HepG2 (cell line): Measurements from ENCODE around the gene PIK3CG. TPM values are rescaled to one million over a fixed set of nuclear protein-coding genes. Genes with fewer than 3 reads are reported as not detected.

Source experiments
- ATAC-seq: fragments of 200-7000 bp; cut with Tn5 transposase; 3 replicates; pipeline ENCODE4 v1.9.1; 2020; ENCODE audit warnings: mild to moderate bottlenecking, moderate library complexity
- BruUV-seq: library from RNA; stranded (reverse); fragments of 400-500 nt; replicated peaks from 2 replicates; lab custom pipeline; 2021; lab: Mats Ljungman, UMichigan
- CTCF ChIA-PET: fragments of 300-600 bp; formaldehyde crosslinking; extraction: SDS; loops from one replicate; lab custom pipeline; 2021; ENCODE audit warnings: low total read pairs, inconsistent platforms, low intra/inter-chr PET ratio; lab: Yijun Ruan, JAX
- POLR2A ChIA-PET: fragments of 350-600 bp; sonication (Branson Sonifier 250); formaldehyde crosslinking; loops from one replicate; lab custom pipeline; 2020; ENCODE audit warnings: antibody characterized with exemption, inconsistent platforms; lab: Yijun Ruan, JAX
- DNase-seq: peaks from one replicate; pipeline ENCODE4 v3.0.0-alpha.2; 2015; ENCODE audit warnings: low spot score
- FAIRE-seq: peaks from 3 replicates; lab custom pipeline; 2011; peaks lifted over from hg19 to GRCh38; lab: Jason Lieb, UNC
- H2AFZ ChIP-seq: one replicate; pipeline ENCODE4 v1.6.1; 2011; ENCODE audit warnings: low read length, inconsistent platforms
- H3K27ac ChIP-seq: fragments of 300-600 bp; 3 replicates; pipeline ENCODE4 v1.8.0; 2011; ENCODE audit warnings: mixed run types, mild to moderate bottlenecking, mixed read lengths, low read length, inconsistent platforms; ENCODE audit not compliant: insufficient read depth; ENCODE audit errors: extremely low read length
- H3K27me3 ChIP-seq, 2 experiments: fragments of 200-600 bp in 1 of 2; 2 replicates in 1 of 2; 3 replicates in 1 of 2; pipeline versions ENCODE4 v1.6.0 to v1.8.0; 2011; ENCODE audit warnings: low read length in 2 of 2, mild to moderate bottlenecking in 2 of 2, moderate library complexity in 2 of 2, inconsistent platforms in 1 of 2; ENCODE audit not compliant: insufficient read depth in 2 of 2, control insufficient read depth in 1 of 2
- H3K36me3 ChIP-seq, 2 experiments: fragments of 200-600 bp in 1 of 2; replicated peaks in 1 of 2; 2 replicates in 1 of 2; 3 replicates in 1 of 2; pipeline versions ENCODE4 v1.5.1 to v1.8.0; 2011; ENCODE audit warnings: low read length in 2 of 2, inconsistent platforms in 1 of 2; ENCODE audit not compliant: insufficient read depth in 2 of 2, control insufficient read depth in 1 of 2
- H3K4me1 ChIP-seq: 2 replicates; pipeline ENCODE4 v1.5.1; 2012; ENCODE audit warnings: low read length, inconsistent platforms; ENCODE audit not compliant: insufficient read depth
- H3K4me2 ChIP-seq: 2 replicates; pipeline ENCODE4 v1.6.0; 2011; ENCODE audit warnings: low read depth, low read length, inconsistent platforms
- H3K4me3 ChIP-seq, 3 experiments: fragments of 200-600 bp in 1 of 3; sonication (generic), shearing (Covaris generic) in 1 of 3; replicated peaks in 1 of 3; 2 replicates each; pipeline ENCODE4 v1.5.1; 2011 to 2016; ENCODE audit warnings: low read length in 3 of 3, inconsistent platforms in 2 of 3, low read depth in 2 of 3, mild to moderate bottlenecking in 2 of 3, control low read depth in 1 of 3, mixed read lengths in 1 of 3; ENCODE audit not compliant: insufficient read depth in 1 of 3
- H3K79me2 ChIP-seq: one replicate; pipeline ENCODE4 v1.6.1; 2011; ENCODE audit warnings: low read length, inconsistent platforms; ENCODE audit not compliant: insufficient read depth
- H3K9ac ChIP-seq: 2 replicates; pipeline ENCODE4 v1.6.0; 2011; ENCODE audit warnings: mild to moderate bottlenecking, low read depth, low read length, inconsistent platforms; ENCODE audit not compliant: insufficient read depth
- H3K9me3 ChIP-seq: 2 replicates; pipeline ENCODE4 v1.5.1; 2012; ENCODE audit warnings: mild to moderate bottlenecking, low read length
- H4K20me1 ChIP-seq: 2 replicates; pipeline ENCODE4 v1.6.0; 2011; ENCODE audit warnings: inconsistent platforms, mild to moderate bottlenecking, low read length, moderate library complexity; ENCODE audit not compliant: insufficient read depth
- ARHGAP35 ChIP-seq: sonication (generic); formaldehyde crosslinking; IDR thresholded peaks from 2 replicates; pipeline ENCODE4 v1.9.0; 2022; ENCODE audit warnings: mild to moderate bottlenecking, inconsistent platforms, moderate library complexity, missing genetic modification reagents, borderline replicate concordance
- ATM ChIP-seq: fragments of 450-650 bp; IDR thresholded peaks from 2 replicates; pipeline ENCODE4 v1.7.1; 2017; ENCODE audit warnings: mild to moderate bottlenecking, borderline replicate concordance
- EP300 ChIP-seq, 3 experiments: sonication (generic) in 1 of 3; formaldehyde crosslinking in 1 of 3; IDR thresholded peaks; 2 replicates each; pipeline versions ENCODE4 v1.5.1 to v1.6.1; 2011 to 2020; ENCODE audit warnings: low read depth in 2 of 3, low read length in 2 of 3, borderline replicate concordance in 1 of 3, improper control_type of control experiment in 1 of 3, mild to moderate bottlenecking in 1 of 3, missing genetic modification reagents in 1 of 3, moderate library complexity in 1 of 3
- GMEB1 ChIP-seq: sonication (generic); formaldehyde crosslinking; IDR thresholded peaks from 2 replicates; pipeline ENCODE4 v1.5.1; 2020; ENCODE audit warnings: missing genetic modification reagents, mild to moderate bottlenecking, borderline replicate concordance
- JARID2 ChIP-seq: sonication (generic); formaldehyde crosslinking; IDR thresholded peaks from 2 replicates; pipeline ENCODE4 v1.8.1; 2023; ENCODE audit warnings: missing genetic modification reagents, inconsistent platforms; ENCODE audit not compliant: insufficient replicate concordance
- SKI ChIP-seq: fragments of 450-650 bp; IDR thresholded peaks from one replicate; pipeline ENCODE4 v1.6.1; 2018; ENCODE audit warnings: mild to moderate bottlenecking; ENCODE audit not compliant: partially characterized antibody
- SMARCE1 ChIP-seq: fragments of 450-650 bp; IDR thresholded peaks from 2 replicates; pipeline ENCODE4 v1.6.1; 2017; ENCODE audit warnings: borderline replicate concordance
- ZNF121 ChIP-seq: sonication (generic); formaldehyde crosslinking; IDR thresholded peaks from 2 replicates; pipeline ENCODE4 v1.5.0; 2020; ENCODE audit warnings: mild to moderate bottlenecking, missing genetic modification reagents
- ZNF512B ChIP-seq: sonication (generic); formaldehyde crosslinking; IDR thresholded peaks from 2 replicates; pipeline ENCODE4 v1.5.1; 2020; ENCODE audit warnings: missing genetic modification reagents, mild to moderate bottlenecking, borderline replicate concordance
- ZNF605 ChIP-seq: sonication (generic); formaldehyde crosslinking; IDR thresholded peaks from 2 replicates; pipeline ENCODE4 v1.8.0; 2022; ENCODE audit warnings: mild to moderate bottlenecking, missing genetic modification reagents
- WGBS: methylation state at CpG from one replicate; pipeline ENCODE4 v1.1.6; 2017; ENCODE audit warnings: low lambda C conversion rate; 5-methylcytosine and 5-hydroxymethylcytosine counted together
- in situ Hi-C: cut with HindIII; loops from 2 replicates; pipeline ENCODE4 v1.10.0; 2017; ENCODE audit warnings: low pct_unique_long_range_greater_than_20kb; ENCODE audit not compliant: extremely low pct_ligation_motif_present
- intact Hi-C: fragments of 100-400 bp; cut with micrococcal nuclease; formaldehyde crosslinking; loops from one replicate; pipeline ENCODE4 v1.10.0; 2022; ENCODE audit not compliant: unreplicated experiment
- polyA plus RNA-seq, 8 experiments: library from polyadenylated mRNA; depleted of rRNA in 3 of 8; stranded (reverse) in 7 of 8; unstranded in 1 of 8; fragments of >200 nt; fragmentation: Illumina TruSeq in 4 of 8; extraction: Trizol in 4 of 8; gene quantifications; 2 replicates each; pipeline versions ENCODE4 v1.2.1 to v1.2.3, GENCODE V29; 2011 to 2016; ENCODE audit warnings: low read depth in 4 of 8, missing spikeins in 1 of 8, mixed read lengths in 1 of 8; ENCODE audit not compliant: insufficient read depth in 1 of 8
- total RNA-seq, 5 experiments: library from RNA; depleted of rRNA; stranded (reverse); fragments of >200 nt; fragmentation: Illumina TruSeq; extraction: Trizol; gene quantifications; 2 replicates each; pipeline ENCODE4 v1.2.3, GENCODE V29; 2016; ENCODE audit warnings: low read depth in 1 of 5
- TF ChIP-seq, protein P1 (sequence below): sonication (generic); formaldehyde crosslinking; IDR thresholded peaks from 2 replicates; pipeline ENCODE4 v1.4.0; 2020; ENCODE audit warnings: missing genetic modification reagents, borderline replicate concordance

Gene PIK3CG
- total and polyA plus RNA-seq, 2 of the 13 experiments (the other 11 are each of a cell fraction or from before 2014, with no cell fraction given): not detected

- Histone ChIP-seq H3K4me1 (no peaks in the 10 kb centered on the region), H3K36me3 (no peaks in the 10 kb centered on the region), H3K9ac (no peak overlapping the region), H3K79me2 (no peaks in the 10 kb centered on the region), H3K9me3 (no peaks in the 10 kb centered on the region), H2AFZ (no peak overlapping the region), H4K20me1 (no peaks in the 10 kb centered on the region), H3K27ac (no peak overlapping the region), H3K4me3 (no peak overlapping the region), H3K4me2 (no peak overlapping the region)
- intact Hi-C loops: no loop called here
- in situ Hi-C loops: no loop called here
- POLR2A ChIA-PET: no interaction called here
- no peak for DNase-seq
- no TSS peak for BruUV-seq
- ATAC-seq: no peak
- no peak for FAIRE-seq
- no peak for TF ChIP-seq ZNF121
- no peak for TF ChIP-seq EP300 (IDR thresholded peaks at IDR 0.05; ENCODE audit: low read depth in 2 of 2, low read length in 2 of 2)
- no peak for TF ChIP-seq EP300 (CRISPR knock-in tag; IDR thresholded peaks at IDR 0.05; ENCODE audit: borderline replicate concordance)
- no peak for TF ChIP-seq ZNF512B
- no peak for TF ChIP-seq ZNF605 (CRISPR knock-in tag)
- TF ChIP-seq, protein P1, sequence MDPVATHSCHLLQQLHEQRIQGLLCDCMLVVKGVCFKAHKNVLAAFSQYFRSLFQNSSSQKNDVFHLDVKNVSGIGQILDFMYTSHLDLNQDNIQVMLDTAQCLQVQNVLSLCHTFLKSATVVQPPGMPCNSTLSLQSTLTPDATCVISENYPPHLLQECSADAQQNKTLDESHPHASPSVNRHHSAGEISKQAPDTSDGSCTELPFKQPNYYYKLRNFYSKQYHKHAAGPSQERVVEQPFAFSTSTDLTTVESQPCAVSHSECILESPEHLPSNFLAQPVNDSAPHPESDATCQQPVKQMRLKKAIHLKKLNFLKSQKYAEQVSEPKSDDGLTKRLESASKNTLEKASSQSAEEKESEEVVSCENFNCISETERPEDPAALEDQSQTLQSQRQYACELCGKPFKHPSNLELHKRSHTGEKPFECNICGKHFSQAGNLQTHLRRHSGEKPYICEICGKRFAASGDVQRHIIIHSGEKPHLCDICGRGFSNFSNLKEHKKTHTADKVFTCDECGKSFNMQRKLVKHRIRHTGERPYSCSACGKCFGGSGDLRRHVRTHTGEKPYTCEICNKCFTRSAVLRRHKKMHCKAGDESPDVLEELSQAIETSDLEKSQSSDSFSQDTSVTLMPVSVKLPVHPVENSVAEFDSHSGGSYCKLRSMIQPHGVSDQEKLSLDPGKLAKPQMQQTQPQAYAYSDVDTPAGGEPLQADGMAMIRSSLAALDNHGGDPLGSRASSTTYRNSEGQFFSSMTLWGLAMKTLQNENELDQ: no peak
- TF ChIP-seq ATM: no peak
- TF ChIP-seq GMEB1 (CRISPR knock-in tag): no peak
- TF ChIP-seq ARHGAP35 (CRISPR knock-in tag): no peak
- no peak for TF ChIP-seq JARID2
- no peak for TF ChIP-seq SKI
- no peak for TF ChIP-seq SMARCE1
- TF ChIP-seq, all 625 proteins: peak for 0
- WGBS: 0% methylated on average over 1 of the region's 1 CpG
- no peaks in the 10 kb centered on the region for H3K27me3 ChIP-seq
- CTCF ChIA-PET: no interaction called here
Observed at GRCh38 chr7:106817098-106817497, 48.0 kb upstream of the PIK3CG start.
